WERI-Rb-1 (cell line): ENCODE results near the gene DQX1.

Experiments
- DNase-seq: peaks from one replicate; pipeline ENCODE4 v3.0.0-alpha.2; 2020
- H3K27ac ChIP-seq: fragments of 250-450 bp; sonication (Bioruptor Pico); 2 replicates; pipeline ENCODE4 v1.5.1; 2020; ENCODE audit warnings: mild to moderate bottlenecking, moderate library complexity
- H3K27me3 ChIP-seq: fragments of 250-450 bp; sonication (Bioruptor Pico); 2 replicates; pipeline ENCODE4 v1.5.1; 2021; ENCODE audit warnings: mild to moderate bottlenecking, low read depth, moderate library complexity; ENCODE audit not compliant: insufficient read depth, severe bottlenecking
- H3K36me3 ChIP-seq: fragments of 250-450 bp; sonication (Bioruptor Pico); 2 replicates; pipeline ENCODE4 v1.5.1; 2020; ENCODE audit warnings: mild to moderate bottlenecking, moderate library complexity
- H3K4me3 ChIP-seq: 2 replicates; pipeline ENCODE4 v1.5.1; 2011; ENCODE audit warnings: low read depth, mild to moderate bottlenecking, control low read depth, low read length
- H3K9me3 ChIP-seq: fragments of 250-450 bp; sonication (Bioruptor Pico); 2 replicates; pipeline ENCODE4 v1.5.1; 2021; ENCODE audit warnings: mild to moderate bottlenecking, moderate library complexity; ENCODE audit not compliant: severe bottlenecking
- TF ChIP-seq, protein P1 (sequence below): IDR thresholded peaks from 2 replicates; pipeline ENCODE4 v1.5.1; 2011; ENCODE audit warnings: low read depth, mild to moderate bottlenecking, control low read depth, inconsistent platforms, low read length

Gene DQX1

DNA sequence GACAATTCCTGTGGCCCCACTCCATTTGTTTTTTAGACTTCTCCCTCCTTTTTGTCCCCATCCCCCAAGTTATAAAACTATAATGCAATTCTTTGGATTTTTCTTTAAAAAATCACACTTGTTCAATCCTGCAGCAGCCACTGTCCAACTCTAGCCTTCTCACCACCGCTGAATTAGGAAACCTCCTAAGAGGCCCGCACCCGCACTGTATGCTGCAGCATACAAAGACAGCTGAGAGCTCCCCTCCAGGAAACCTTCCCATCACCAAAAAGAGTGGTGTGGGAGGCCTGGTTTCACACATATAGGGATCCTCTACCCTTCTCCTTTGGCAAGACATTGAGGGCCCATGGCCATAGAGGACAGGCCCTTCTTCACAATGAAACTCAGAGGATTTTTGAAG, 21.4 kb downstream of the DQX1 start:
- no peaks in the 10 kb centered on the region for H3K9me3 ChIP-seq
- no peaks in the 10 kb centered on the region for H3K27me3 ChIP-seq
- peaks cover 32% of the 10 kb centered on the region for H3K36me3 ChIP-seq
- TF ChIP-seq, protein P1, sequence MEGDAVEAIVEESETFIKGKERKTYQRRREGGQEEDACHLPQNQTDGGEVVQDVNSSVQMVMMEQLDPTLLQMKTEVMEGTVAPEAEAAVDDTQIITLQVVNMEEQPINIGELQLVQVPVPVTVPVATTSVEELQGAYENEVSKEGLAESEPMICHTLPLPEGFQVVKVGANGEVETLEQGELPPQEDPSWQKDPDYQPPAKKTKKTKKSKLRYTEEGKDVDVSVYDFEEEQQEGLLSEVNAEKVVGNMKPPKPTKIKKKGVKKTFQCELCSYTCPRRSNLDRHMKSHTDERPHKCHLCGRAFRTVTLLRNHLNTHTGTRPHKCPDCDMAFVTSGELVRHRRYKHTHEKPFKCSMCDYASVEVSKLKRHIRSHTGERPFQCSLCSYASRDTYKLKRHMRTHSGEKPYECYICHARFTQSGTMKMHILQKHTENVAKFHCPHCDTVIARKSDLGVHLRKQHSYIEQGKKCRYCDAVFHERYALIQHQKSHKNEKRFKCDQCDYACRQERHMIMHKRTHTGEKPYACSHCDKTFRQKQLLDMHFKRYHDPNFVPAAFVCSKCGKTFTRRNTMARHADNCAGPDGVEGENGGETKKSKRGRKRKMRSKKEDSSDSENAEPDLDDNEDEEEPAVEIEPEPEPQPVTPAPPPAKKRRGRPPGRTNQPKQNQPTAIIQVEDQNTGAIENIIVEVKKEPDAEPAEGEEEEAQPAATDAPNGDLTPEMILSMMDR = no peak
- no peak for DNase-seq
- H3K27ac ChIP-seq = no peak overlapping the region
- H3K4me3 ChIP-seq = no peak overlapping the region

DNA sequence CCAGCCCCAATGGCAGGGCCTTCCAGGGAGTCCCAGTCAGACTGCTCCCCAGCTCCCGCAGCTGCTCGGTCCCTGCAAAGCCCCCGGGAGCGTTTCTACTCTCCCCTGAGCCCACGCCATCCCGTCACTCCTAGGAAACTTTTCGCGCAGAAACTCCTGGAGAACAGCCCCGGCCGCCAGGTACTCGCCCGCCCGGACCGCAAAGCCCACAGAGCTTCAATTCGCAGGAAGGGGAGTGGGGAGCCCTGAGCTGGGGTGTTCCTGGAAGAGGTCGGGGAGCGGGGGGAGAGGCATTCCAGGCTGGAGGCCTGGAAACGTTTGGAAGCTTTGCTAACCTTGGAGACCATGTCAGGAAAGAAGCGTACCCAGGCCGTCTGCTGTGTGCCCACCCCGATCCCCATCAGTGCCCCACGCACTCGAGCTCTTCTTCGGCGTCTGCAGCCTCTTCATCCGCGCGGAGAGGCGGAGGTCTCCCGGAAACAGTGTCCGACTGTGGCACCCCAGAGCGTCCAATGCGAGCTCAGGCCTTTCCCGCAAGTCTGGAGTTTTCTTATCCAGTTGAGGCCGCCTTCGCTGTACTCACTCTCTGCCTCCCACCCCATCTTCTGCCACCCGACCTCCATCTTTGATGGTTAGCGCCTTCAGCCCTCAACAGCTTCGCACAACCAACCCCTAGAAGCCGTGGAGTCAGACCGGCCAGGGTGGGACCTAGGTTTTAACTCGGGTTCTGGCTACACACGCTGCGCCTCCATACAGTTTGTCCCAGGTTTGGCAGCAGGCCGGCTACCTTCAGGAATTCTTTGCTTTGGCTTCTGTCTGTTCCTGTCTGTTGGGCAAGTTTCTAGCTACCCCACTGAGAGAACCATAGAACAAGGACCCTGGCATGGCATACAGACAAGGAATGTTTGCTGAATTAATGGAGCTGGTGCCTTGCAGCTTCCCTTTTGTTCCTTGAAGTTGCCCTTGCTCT, 22.2 kb downstream of the DQX1 start:
- Histone ChIP-seq H3K27me3 (no peaks in the 10 kb centered on the region), H3K9me3 (no peaks in the 10 kb centered on the region), H3K27ac (no peak overlapping the region), H3K4me3 (no peak overlapping the region), H3K36me3 (peaks cover 34% of the 10 kb centered on the region)
- DNase-seq = no peak
- TF ChIP-seq, protein P1 = no peak

DNA sequence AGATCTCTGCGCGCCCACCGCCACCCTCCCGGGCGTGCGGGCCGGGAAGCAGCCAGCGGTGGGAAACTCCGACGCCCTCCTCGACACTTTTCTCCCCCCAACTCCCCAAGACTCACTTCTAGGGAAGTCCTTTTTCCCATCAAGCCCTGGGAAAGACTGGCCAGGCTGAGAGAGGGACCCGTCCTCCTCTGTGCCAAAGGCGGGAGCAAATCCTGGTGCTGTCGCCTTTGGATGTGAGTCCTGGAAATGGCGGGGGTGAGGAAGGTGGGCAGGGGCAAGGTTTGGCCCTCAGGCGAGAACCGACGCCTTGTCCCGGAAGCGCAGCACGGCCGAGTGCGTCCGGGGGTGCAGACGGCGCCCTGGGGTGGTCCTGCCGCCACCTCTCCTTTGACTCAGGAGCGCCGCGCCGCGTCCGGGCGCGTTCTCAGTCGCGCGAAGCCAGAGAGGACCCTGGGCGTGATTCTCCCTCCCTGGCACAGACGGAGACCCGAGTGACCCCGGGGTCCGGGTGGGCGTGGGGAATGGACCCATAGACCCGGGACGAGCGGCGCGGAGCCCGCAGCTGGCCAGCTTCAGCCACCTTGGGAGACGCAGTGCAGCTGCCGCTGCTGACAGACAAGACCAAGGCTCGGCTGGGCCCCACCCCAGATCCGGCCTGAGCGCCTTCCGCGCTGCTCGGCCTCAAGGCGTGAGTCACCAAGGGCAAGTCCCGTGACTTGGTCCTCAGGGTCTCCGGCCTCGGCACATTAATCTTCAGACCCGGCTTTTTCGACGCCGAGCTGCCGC, 23.1 kb downstream of the DQX1 start:
- Histone ChIP-seq H3K9me3 (no peaks in the 10 kb centered on the region), H3K27me3 (no peaks in the 10 kb centered on the region), H3K27ac (peak overlapping the region; percentile 71), H3K4me3 (no peak overlapping the region), H3K36me3 (peaks cover 36% of the 10 kb centered on the region)
- no peak for DNase-seq
- TF ChIP-seq, protein P1 = no peak

DNA sequence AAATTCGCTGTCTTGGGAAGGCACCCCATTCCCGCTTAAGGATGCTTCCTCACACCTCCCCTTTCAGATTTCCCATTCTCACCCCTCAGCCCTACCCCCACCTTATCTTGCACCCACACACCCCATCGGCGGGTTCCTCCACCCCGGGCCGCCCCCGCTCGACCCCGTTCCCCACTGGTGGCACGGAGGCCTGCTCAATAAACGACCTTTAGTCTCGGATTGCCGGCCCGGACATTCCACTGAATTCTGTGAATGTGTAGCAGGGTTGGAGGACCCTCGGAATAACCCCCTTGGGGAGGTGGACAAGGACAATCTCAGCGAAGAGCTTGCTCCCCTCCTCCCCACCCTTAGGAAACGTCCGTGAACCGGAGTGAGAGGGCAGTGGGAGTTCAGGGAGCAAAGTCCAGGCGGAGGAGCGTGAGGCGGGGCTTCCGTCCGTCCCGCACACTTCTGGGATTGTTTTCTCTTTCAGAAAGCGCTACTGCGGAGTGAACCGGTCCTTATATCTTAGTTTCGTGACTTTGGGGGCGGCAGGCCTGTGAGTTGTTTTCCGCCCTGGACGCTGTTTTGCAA, 23.8 kb downstream of the DQX1 start:
- Histone ChIP-seq H3K4me3 (peak overlapping the region; percentile 13), H3K9me3 (no peaks in the 10 kb centered on the region), H3K27me3 (no peaks in the 10 kb centered on the region), H3K36me3 (peaks cover 33% of the 10 kb centered on the region), H3K27ac (peak overlapping the region; percentile 71)
- no peak for DNase-seq
- TF ChIP-seq, protein P1 = no peak

DNA sequence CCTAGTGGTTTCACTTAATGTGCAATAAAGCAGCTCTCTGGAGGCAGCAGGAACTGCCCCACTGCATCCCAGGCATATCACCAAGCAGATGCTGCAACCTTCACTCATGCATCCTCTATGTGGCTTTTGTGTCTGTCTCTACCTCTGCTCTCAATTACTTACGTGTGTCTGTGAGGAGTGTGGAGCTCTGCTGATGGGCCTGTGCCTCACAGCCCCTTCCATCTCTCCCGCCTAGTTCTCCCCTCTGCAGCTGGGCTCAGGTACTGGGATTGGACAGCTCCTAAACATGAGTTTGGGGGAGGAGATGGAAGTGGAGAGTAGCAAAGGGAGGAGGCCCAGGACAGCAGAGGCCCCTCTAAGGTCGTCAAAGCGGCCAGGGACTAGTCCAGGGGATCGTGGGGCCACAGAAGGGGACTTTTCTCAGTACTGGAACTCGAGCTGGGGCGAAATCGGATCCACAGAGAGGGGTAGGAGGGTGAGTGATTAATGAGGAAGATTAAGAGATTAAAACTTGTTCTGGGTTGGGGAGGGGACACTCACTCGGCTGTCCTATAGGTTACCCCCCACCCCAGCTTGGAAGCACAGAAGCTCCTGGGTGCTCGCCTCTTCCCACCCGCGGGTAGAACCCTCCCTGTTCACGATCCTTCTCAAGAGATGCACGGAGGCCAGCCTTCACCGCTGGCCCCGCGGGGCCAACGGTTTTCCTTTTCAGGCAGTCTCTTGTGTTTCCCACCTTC, 24.5 kb downstream of the DQX1 start:
- Histone ChIP-seq H3K4me3 (peak overlapping the region; percentile 13), H3K27me3 (no peaks in the 10 kb centered on the region), H3K36me3 (peaks cover 28% of the 10 kb centered on the region), H3K9me3 (no peaks in the 10 kb centered on the region), H3K27ac (peak overlapping the region; percentile 71)
- TF ChIP-seq, protein P1 = 0 out of 2 replicates have a peak, but pooled peaks have one; percentile 6
- DNase-seq = peak; percentile 91
